Hematopoietic multipotent progenitor cell treated with erythropoietin and hydrocortisone succinate and interleukin-3 and kit ligand, for 8 days (in vitro differentiated cells): ENCODE measurements around the gene BSPRY.
A peak's percentile ranks its signal among the peaks of the same experiment; 100 is the strongest.
"Not testable (repeated sequence)": the region's sequence is repeated elsewhere in the genome, so short reads cannot be mapped to it uniquely, and the experiment has no call there.

Experiments used
- DNase-seq: peaks from one replicate; pipeline ENCODE4 v3.0.0-alpha.2; 2015

The BSPRY gene

DNA sequence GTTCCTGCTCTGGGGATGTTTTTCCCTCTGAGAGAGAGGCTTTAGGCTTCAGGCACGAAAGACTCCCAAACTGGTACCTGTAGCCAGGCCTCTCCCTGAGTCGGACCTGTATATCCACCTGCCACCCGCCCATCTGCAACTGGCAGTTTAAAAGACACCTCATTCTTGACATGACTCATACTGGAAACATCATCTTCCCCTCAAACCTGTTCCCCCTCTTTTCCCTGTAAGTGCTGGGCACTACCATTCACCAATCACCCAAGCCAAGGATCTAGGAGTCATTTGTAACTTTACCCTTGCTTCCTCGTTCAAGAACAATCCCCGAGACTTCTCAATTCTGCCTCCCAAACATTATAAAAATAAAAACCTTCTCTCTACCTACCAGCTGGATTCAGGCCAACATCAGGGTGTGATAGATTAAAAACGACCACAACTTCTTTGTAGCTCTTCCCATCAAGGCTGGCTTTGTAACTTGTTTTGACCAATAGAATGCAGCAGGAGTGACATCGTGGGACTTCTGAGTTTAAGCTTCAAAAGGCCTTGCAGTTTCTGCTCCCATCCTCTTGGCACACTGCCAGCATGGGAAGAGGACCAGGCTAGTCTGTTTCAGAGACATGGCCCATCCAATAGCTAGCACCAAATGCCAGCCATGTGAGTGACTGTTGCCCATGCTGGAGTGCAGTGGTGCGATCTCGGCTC, 7.5 kb upstream of the BSPRY start:
- DNase-seq = peak; percentile 96

DNA sequence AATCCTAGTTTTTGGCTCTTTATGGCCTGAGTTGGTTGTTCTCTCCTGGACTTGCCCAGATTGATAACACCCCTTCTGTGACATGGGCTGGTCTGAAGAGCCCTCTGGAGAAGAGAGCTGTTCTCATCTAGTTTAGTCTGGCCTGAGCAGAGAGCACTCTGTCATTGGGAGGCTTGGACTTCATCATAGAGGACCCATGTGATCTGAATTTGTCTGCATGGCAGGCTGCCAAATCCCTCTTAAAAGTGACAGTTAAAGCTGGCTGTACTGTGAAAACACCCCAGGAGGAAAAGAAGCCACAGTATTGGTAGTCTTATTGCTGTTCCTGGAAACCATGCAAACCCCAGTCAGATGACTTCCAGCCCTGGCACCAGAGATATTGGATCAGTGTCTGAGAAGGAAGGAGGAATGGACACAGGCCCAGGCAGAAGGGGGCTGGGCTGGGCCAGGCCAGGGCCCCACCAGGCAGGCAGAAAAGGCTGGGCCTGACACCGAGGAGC, 5.6 kb upstream of the BSPRY start:
- DNase-seq = peak; percentile 99

DNA sequence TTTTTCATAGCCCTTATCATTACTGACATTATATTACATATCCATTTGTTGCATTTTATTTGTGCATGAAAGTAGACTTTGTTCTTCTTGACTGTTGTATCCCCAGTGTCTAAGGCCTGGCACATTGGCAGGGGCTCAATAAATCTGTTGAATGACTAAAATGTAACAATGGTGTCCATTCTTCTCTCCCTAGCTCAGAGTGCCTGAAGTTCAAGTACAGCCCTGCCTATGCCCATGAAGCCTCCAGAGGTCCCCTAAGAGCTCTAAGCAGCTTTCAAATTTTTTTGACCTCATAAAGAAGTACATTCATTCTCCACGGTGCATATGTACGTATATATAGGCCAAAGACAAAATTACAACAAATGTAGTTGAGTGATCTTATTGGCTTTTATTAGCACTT, 4.2 kb upstream of the BSPRY start:
- peak; percentile 30 for DNase-seq

DNA sequence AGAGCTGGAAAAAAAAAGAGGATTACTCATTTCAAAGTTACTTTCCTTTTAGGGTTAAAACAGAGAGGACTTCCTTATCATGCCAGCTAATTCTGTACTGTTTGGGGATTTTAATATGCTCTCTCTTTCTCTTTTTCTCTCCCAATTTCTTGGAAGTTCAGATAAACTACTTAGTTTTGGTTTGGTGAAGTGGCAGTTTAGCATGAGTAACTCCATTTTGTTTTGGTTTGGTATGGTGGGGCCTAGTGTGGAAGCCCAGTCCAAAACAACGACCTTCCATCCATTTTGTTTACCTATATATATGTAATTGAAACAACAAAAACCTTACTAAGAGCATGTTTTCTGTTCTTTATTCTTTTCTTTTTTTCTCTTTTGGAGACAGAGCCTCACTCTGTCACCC, 3.7 kb upstream of the BSPRY start:
- DNase-seq = no peak

DNA sequence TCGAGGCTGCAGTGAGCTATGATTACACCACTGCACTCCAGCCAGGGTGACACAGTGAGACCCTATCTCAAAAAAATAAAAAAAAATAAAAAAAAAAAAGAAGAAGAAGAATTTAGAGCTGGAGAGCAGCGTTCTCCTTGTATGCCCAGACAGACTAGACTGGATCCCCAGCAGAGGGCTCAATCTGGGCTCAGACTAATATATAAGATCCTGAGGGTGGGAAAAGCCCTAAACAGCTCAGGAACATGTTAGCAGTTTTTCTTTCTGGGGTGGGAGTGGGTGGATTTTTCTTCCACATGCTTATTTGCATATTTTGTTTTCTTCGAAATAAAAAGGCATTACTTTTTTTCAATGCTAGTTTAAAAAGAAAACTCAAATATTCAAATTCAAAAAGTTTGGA, 904 bp upstream of the BSPRY start:
- DNase-seq = no peak

DNA sequence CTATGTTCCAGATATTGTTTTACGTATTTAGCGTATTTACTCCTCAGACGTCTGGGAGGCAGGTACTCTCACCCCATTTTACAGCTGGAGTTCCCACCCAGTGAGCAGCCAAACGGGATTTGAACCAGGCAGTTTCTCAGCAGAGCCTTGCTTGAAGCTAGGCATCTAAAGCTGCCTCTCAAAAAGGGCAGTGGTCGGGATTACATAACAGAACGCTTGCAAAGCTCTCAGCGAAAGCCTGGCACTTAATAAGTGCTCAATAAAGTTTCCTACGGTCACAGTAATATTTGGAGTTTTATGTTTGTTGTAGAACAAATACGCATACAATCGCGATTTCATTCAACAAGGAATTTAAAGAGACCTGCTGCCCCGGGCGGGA, 286 bp upstream of the BSPRY start:
- no peak for DNase-seq

GRCh38 chr9:113350107-113350661, 843 bp downstream of the BSPRY start:
- no peak for DNase-seq

DNA sequence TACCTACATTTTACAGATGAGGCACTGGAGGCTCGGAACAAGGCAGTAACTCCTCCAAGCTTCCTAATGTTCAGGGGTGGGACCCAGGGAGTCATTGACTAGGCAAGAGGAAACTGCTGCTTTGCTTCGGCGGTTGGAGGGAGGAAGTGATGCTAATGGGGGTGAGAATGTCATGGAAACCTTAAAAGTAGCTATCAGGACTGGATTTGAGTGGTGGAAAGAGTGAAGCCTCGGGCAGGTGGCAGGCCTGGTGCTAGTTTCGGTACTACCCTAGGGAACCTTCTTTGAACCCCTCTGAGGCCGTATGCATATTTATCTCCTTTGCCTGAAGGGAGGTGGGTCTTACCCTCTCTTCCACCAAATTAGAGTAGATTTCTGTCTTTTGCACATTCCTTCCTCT, 1.6 kb downstream of the BSPRY start:
- DNase-seq = no peak

- DNase-seq = no peak
Observed at GRCh38 chr9:113352006-113352405, 2.7 kb downstream of the BSPRY start.

DNA sequence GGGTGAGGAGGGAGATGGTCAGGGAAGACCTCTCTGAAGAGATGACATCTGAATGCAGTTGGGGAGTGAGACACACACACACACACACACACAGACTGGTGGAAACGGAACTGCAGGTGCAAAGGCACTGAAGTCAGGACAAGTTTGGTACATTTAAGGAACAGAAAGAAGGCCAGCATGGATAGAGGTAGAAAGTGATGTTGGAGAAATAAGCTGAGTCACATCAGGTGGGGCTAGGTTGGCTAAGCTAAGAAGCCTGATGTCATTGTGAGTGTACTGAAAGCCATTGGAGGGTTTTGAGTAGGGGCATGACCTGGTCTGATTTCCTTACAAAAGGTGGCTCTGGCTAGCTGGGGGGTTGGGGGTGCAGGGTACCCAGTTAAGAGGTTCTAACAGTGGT, 3.1 kb downstream of the BSPRY start:
- no peak for DNase-seq

- peak; percentile 59 for DNase-seq
Observed at GRCh38 chr9:113355040-113355596, 5.8 kb downstream of the BSPRY start.

DNA sequence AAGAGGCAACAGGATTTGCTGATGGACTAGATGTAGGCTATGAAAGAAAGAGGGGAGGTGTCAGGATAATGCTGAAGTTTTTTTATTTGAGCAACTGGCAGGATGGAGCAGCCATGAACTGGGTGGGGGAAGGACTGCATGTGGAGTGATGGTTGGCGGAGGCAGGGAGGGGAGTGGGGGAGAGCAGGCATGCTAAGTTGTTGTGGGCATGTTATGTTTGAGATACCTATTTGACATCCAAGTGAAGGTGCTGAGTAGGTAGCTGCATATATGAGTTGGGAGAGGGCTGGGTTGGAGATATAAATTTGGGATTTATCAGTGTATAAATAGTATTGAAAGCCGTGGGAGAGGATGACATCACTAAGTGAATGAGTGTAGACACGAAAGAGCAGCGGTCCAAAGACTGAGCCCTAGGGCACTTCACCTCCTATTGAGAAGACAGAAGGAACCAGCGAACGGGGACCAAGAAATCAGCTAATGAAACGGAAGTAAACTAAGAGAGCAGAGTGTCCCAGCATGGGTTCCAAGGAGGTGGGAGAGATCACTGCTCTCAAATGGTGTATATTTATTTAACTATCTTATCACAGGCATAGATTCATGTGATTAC, 7.4 kb downstream of the BSPRY start:
- no peak for DNase-seq

- DNase-seq = no peak
Observed at GRCh38 chr9:113359385-113359784, 10.0 kb downstream of the BSPRY start.

GRCh38 chr9:113360242-113360842, 11.0 kb downstream of the BSPRY start:
- DNase-seq = no peak

DNA sequence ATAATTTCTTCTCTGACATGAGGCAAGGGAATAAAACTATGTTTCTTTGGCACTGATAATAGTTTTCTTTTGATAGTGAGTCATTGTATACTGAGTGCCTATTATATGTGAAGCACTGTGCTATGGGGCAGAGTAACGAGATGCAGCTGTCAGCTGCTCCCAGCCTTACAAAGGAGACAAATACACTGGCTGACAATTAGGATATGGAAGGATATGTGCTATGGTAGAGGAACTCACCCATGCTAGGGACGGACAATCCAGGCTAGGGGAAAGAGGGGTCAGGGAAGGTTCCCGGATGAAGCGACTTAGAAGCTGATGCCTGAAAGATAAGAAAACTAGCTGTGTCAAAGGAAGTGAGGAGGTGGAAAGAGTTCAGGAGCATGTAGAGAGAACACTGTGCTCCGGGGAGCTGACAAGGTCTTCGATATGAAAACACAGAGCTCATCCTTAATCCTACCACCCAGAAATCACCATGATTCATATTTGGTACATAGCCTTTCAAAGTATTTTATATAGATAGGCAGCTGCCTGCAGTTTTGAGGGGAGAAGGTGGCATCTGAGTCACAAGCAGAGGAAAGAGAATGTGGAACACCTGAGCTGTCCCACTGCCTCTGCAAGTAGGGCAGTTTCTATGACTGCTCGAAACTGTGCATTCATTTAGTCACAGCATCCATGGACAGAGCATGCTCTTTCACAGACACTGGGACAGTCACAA, 12.1 kb downstream of the BSPRY start:
- no peak for DNase-seq

DNA sequence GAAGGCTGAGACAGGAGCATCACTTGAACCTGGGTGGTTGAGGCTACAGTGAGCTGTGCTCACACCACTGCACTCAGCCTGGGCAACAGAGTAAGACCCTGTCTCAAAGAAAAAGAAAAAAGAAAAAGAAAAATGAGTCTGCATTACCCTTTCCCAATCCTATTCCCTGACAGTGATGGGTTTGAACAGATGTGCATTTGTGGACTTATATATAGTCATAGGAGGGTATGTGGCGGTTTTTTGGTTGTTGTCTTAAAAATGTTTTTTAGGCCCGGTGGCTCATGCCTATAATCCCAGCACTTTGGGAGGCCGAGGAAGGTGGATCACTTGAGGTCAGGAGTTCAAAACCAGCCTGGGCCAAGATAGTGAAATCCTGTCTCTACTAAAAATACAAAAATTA, 14.0 kb downstream of the BSPRY start:
- no peak for DNase-seq

DNA sequence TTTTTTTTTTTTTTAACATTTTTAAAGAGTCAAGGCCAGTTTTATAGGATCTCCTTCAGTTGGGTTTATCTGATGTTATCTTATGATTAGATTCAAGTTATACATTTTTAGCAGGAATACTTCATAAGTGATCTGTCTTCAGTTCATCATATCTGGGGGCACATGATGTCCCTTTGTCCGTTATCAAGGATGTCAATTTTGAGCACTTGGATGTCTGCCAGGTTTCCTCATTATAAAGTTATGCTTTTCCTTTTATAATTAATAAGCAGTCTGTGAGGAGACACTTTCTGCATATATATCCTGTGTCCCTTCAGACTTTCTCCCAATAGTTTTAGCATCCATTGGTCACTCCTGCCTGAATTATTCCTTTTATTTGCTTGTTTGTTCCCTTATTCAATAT, 15.6 kb downstream of the BSPRY start:
- DNase-seq = peak; percentile 81

- not testable (repeated sequence) for DNase-seq
Observed at GRCh38 chr9:113365652-113366051, 16.3 kb downstream of the BSPRY start.

DNA sequence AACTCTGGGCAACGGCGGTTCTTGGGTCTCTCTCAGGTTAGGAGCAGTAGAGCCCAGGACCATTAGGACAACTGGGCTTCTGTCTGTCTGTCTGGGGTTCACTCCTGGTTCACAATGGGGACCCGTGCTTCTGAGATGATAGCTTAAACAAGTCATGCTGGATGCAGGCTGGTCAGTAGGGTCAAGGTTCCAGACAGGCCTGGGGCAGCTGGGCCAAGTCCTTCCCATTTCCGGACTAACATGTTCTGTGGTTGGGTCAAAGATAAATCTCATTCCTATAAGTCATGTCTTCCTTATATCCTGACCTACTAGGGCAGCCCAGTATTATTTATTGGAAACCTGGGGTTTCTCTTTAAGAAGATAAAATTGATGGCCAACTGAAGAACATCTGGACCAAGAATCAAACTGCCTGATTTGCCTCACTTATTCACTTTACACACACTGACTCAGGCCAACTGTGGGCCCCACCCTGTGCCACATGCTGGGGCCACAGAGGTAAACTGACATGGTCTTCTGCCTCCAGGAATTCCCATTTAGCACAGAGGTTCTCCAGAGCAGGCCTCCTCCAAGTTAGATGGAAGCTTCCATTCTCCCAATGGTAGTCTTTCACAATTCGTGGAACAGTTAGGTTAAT, 19.1 kb downstream of the BSPRY start:
- DNase-seq = no peak

- DNase-seq = peak; percentile 99
Observed at GRCh38 chr9:113368982-113369854, 19.9 kb downstream of the BSPRY start.

DNA sequence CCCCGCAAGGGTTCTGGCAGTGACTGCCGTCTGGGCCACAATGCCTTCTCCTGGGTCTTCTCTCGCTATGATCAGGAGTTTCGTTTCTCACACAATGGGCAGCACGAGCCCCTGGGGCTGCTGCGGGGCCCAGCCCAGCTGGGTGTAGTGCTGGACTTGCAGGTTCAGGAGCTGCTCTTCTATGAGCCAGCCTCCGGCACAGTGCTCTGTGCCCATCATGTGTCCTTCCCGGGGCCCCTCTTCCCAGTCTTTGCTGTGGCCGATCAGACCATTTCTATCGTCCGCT, 20.5 kb downstream of the BSPRY start:
- DNase-seq = no peak

DNA sequence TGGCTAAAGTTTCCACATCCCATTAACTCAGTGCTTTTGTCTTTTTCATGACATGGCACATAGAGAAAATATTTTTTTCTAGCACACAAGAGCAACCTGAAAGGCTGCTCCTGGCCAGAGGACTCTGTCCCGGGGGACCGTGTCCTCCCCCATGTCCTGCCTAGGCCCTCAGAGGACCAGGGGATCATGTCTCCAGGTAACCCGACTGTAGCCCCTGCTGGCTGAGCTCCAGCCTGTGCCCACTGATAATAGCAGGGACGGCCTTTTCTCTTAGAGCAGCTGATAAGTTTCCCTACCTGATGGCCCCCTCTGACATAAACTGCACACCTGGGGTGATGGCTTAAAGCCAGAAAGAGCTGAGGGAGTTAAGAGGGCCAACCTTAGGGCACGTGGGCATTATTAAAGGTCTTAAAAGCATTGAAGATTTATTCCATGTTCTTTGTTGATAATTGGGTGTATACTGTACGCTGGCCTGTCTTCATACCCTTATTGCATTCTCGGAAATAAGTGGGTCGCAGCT, 21.5 kb downstream of the BSPRY start:
- DNase-seq = no peak
